ENCODE measurements around the gene RCAN2.

Gene RCAN2

DNA sequence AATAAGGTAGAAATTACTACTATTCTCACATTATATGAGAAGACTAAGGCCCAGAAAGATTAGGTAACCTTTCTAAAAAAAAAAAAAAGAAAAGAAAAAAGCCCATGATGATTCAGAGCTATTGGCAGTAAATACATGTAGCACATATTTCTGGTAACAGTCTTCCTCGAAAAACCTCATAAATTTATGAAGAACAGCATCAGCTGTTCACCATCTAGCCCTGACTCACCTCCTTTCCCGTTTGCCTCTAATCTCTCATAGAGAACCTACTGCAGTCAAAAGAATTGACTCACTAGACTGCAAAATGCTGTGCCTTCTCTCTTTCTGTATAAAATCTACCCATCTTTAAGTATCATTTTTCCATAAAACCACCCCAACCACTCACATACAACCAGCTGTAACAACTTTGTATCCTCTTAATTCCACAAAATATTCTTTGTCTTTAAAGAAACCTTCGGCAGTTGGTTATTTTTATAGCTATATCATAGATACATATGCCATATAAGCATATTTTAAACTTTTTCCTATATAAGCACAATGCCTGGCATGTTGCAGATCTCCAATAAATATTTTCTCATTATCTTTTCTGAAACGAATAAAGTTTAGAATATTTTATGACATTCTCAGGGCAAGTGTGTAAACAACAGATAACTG, 167.8 kb downstream of the RCAN2 start:
- Mint-ChIP-seq H3K27ac (no peak overlapping the region), H3K9me3 (no peaks in the 10 kb centered on the region), H3K27me3 (peaks cover 6% of the 10 kb centered on the region), H3K4me1 (no peaks in the 10 kb centered on the region), H3K36me3 (no peaks in the 10 kb centered on the region), H3K4me3 (no peak overlapping the region)

- H3K27me3 Mint-ChIP-seq: peaks cover 4% of the 10 kb centered on the region
- H3K9me3 Mint-ChIP-seq: no peaks in the 10 kb centered on the region
- H3K4me3 Mint-ChIP-seq: no peak overlapping the region
- H3K27ac Mint-ChIP-seq: no peak overlapping the region
- H3K4me1 Mint-ChIP-seq: no peaks in the 10 kb centered on the region
- H3K36me3 Mint-ChIP-seq: no peaks in the 10 kb centered on the region
Measured at GRCh38 chr6:46320505-46320904, 170.7 kb downstream of the RCAN2 start.

- H3K27me3 Mint-ChIP-seq: peaks cover 4% of the 10 kb centered on the region
- H3K27ac Mint-ChIP-seq: no peak overlapping the region
- no peaks in the 10 kb centered on the region for H3K9me3 Mint-ChIP-seq
- no peak overlapping the region for H3K4me3 Mint-ChIP-seq
- no peaks in the 10 kb centered on the region for H3K4me1 Mint-ChIP-seq
- H3K36me3 Mint-ChIP-seq: no peaks in the 10 kb centered on the region
Measured at GRCh38 chr6:46315589-46315988, 175.7 kb downstream of the RCAN2 start.

- no peaks in the 10 kb centered on the region for H3K9me3 Mint-ChIP-seq
- H3K4me3 Mint-ChIP-seq: no peak overlapping the region
- no peaks in the 10 kb centered on the region for H3K4me1 Mint-ChIP-seq
- peaks cover 7% of the 10 kb centered on the region for H3K27me3 Mint-ChIP-seq
- no peak overlapping the region for H3K27ac Mint-ChIP-seq
- H3K36me3 Mint-ChIP-seq: no peaks in the 10 kb centered on the region
Measured at GRCh38 chr6:46312654-46313053, 178.6 kb downstream of the RCAN2 start.

DNA sequence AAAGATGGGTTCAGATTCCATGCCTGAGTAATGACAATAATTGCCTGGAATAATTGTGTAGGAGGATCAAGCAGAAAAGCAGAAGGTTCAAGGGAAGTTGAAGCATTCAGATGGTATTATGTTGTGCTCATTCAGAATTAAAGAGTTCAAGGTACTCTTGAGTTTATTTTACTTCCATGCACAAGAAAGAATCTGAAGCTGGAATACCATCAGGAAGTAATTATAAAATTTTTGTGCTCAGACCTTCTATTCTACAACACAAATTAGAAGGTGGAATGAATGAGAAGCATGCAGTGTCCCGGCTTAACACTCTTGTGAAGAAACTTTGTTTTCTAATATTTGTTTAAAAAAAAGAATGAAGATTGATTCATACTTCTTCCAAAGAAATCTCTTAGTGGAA, 181.1 kb downstream of the RCAN2 start:
- Mint-ChIP-seq H3K4me3 (no peak overlapping the region), H3K27me3 (peaks cover 14% of the 10 kb centered on the region), H3K36me3 (no peaks in the 10 kb centered on the region), H3K9me3 (no peaks in the 10 kb centered on the region), H3K4me1 (no peaks in the 10 kb centered on the region), H3K27ac (no peak overlapping the region)

DNA sequence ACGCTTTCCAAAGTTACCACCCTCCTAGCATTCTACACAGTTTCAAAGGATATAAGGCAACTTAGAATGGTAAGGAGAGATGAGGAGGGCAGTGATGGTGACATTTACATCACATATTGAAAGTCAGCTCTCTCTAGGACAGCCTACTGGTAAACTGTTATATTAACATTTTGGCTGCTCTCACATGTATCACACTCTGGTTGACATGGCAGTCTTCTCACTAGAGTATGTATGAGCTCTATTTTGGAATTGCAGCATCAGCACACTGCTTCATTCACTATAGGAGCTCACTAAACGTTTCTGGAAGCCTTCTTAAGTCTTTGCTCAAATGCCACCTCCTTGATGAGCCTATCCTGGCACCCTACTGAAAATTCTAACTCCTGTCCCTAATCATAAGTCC, 184.8 kb downstream of the RCAN2 start:
- no peak overlapping the region for H3K27ac Mint-ChIP-seq
- no peaks in the 10 kb centered on the region for H3K4me1 Mint-ChIP-seq
- H3K36me3 Mint-ChIP-seq: peaks cover 2% of the 10 kb centered on the region
- peaks cover 21% of the 10 kb centered on the region for H3K27me3 Mint-ChIP-seq
- H3K4me3 Mint-ChIP-seq: no peak overlapping the region
- H3K9me3 Mint-ChIP-seq: no peaks in the 10 kb centered on the region

- H3K36me3 Mint-ChIP-seq: peaks cover 2% of the 10 kb centered on the region
- no peaks in the 10 kb centered on the region for H3K9me3 Mint-ChIP-seq
- no peak overlapping the region for H3K27ac Mint-ChIP-seq
- no peak overlapping the region for H3K4me3 Mint-ChIP-seq
- H3K4me1 Mint-ChIP-seq: no peaks in the 10 kb centered on the region
- peaks cover 23% of the 10 kb centered on the region for H3K27me3 Mint-ChIP-seq
Measured at GRCh38 chr6:46305833-46306232, 185.4 kb downstream of the RCAN2 start.

DNA sequence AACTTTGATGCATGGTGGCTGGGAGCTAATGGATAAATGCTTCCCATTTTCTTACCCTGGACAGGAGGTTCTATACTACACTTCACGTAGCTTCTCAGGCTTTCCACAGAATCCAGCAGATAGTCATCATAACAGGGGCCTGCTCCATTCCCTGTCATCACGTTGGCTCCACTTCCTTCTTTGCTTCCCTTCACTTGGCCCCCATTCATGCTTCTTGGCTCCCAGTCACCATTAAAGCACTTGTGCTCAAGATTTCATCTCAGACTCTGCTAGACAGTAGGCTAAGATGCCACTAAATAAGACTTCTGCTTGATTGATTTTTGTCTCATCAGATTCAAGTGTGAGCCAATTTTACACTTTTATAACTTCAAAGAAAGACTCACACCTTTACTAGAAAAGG, 186.0 kb downstream of the RCAN2 start:
- H3K4me3 Mint-ChIP-seq: no peak overlapping the region
- H3K9me3 Mint-ChIP-seq: no peaks in the 10 kb centered on the region
- H3K27ac Mint-ChIP-seq: no peak overlapping the region
- H3K4me1 Mint-ChIP-seq: no peaks in the 10 kb centered on the region
- peaks cover 22% of the 10 kb centered on the region for H3K27me3 Mint-ChIP-seq
- peaks cover 2% of the 10 kb centered on the region for H3K36me3 Mint-ChIP-seq

- Mint-ChIP-seq H3K36me3 (peaks cover 2% of the 10 kb centered on the region), H3K27ac (no peak overlapping the region), H3K4me1 (no peaks in the 10 kb centered on the region), H3K9me3 (no peaks in the 10 kb centered on the region), H3K4me3 (no peak overlapping the region), H3K27me3 (peaks cover 20% of the 10 kb centered on the region)
Measured at GRCh38 chr6:46302816-46303215, 188.4 kb downstream of the RCAN2 start.

DNA sequence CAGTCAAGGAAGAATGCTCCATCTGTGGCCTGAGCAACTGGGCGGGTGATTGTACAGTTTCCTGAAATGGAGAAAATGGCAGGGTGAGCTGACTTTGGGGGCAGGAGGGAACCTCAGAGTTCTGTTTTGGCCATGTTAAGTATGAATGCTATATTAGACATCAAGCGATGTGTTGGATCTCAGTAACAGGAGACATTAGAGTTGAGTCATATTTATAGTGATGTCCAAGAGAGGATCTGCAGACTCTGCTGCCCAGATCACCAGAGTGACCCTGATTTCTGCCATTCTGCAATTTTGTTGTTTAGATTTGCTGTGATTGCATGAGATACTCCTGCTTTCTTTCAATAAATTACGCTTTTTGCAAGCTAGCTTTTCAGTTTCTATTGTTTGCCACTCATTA, 189.1 kb downstream of the RCAN2 start:
- Mint-ChIP-seq H3K36me3 (peaks cover 2% of the 10 kb centered on the region), H3K4me3 (no peak overlapping the region), H3K27me3 (peaks cover 19% of the 10 kb centered on the region), H3K9me3 (no peaks in the 10 kb centered on the region), H3K4me1 (no peaks in the 10 kb centered on the region), H3K27ac (no peak overlapping the region)

GRCh38 chr6:46299253-46299652, 192.0 kb downstream of the RCAN2 start:
- peaks cover 2% of the 10 kb centered on the region for H3K36me3 Mint-ChIP-seq
- H3K4me3 Mint-ChIP-seq: no peak overlapping the region
- H3K9me3 Mint-ChIP-seq: no peaks in the 10 kb centered on the region
- peaks cover 15% of the 10 kb centered on the region for H3K27me3 Mint-ChIP-seq
- H3K4me1 Mint-ChIP-seq: no peaks in the 10 kb centered on the region
- H3K27ac Mint-ChIP-seq: no peak overlapping the region

DNA sequence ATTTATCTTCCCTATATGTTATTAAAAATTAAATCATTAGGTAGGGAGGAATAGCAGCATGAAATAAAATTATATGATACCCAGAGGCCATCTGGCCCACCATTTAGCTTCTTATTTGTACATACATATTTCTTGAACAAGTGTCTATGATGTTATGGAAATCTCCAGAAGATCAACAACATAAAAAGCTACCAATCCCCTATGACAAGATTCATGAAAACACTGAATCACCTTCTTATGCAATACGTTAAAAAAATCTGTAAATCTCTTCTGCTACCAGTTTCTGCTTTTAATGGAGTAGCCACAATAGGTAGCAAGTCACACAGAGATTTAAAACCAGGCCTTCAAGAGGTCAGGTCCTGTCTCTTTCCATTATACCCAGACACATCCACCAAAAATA, 194.7 kb downstream of the RCAN2 start:
- no peaks in the 10 kb centered on the region for H3K9me3 Mint-ChIP-seq

DNA sequence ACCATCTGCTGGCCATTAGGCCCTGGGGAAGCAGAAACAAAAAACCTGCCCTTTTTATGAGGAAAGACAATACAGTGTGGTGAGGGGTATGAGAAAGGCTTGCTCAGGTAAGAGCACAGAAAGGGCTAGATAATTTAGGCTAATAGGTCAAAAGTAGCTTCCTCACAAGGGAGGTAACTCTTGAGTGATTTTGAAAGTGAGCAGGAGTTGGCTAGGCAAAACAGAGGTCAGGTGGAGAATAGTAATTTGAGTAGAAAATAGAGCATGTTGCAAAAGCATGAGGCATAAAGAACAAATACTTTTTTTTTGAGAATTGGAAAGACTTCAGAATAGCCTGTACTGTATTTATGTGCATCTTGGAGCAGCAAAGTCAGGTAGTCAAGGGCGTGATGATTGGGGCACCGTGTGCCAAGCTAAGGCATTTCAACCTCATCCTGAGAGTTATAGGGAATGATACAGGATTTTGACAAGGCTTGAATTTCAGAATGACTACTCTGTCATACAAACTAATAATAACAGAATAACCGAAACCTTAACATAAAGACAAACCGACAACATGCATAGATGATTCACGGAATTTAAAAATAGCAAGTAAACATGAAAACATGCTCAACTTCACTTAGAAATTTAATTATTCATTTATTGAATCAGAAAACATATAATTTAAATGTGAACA, 197.5 kb downstream of the RCAN2 start:
- no peak overlapping the region for H3K27ac Mint-ChIP-seq

More for the DNA sequence above, 194.7 kb downstream of the RCAN2 start:
- Mint-ChIP-seq H3K36me3 (no peaks in the 10 kb centered on the region), H3K4me1 (no peaks in the 10 kb centered on the region), H3K27me3 (peaks cover 19% of the 10 kb centered on the region), H3K27ac (no peak overlapping the region), H3K4me3 (no peak overlapping the region)

GRCh38 chr6:46291880-46292279, 199.4 kb downstream of the RCAN2 start:
- no peaks in the 10 kb centered on the region for H3K4me1 Mint-ChIP-seq
- peaks cover 21% of the 10 kb centered on the region for H3K27me3 Mint-ChIP-seq
- H3K27ac Mint-ChIP-seq: no peak overlapping the region
- H3K36me3 Mint-ChIP-seq: no peaks in the 10 kb centered on the region
- no peak overlapping the region for H3K4me3 Mint-ChIP-seq
- H3K9me3 Mint-ChIP-seq: no peaks in the 10 kb centered on the region

More for the DNA sequence above, 197.5 kb downstream of the RCAN2 start:
- Mint-ChIP-seq H3K36me3 (no peaks in the 10 kb centered on the region), H3K4me1 (no peaks in the 10 kb centered on the region), H3K9me3 (no peaks in the 10 kb centered on the region), H3K4me3 (no peak overlapping the region), H3K27me3 (peaks cover 24% of the 10 kb centered on the region)

GRCh38 chr6:46291275-46291633, 200.0 kb downstream of the RCAN2 start:
- Mint-ChIP-seq H3K9me3 (no peaks in the 10 kb centered on the region), H3K27ac (no peak overlapping the region), H3K27me3 (peaks cover 20% of the 10 kb centered on the region), H3K4me1 (no peaks in the 10 kb centered on the region), H3K4me3 (no peak overlapping the region), H3K36me3 (no peaks in the 10 kb centered on the region)

DNA sequence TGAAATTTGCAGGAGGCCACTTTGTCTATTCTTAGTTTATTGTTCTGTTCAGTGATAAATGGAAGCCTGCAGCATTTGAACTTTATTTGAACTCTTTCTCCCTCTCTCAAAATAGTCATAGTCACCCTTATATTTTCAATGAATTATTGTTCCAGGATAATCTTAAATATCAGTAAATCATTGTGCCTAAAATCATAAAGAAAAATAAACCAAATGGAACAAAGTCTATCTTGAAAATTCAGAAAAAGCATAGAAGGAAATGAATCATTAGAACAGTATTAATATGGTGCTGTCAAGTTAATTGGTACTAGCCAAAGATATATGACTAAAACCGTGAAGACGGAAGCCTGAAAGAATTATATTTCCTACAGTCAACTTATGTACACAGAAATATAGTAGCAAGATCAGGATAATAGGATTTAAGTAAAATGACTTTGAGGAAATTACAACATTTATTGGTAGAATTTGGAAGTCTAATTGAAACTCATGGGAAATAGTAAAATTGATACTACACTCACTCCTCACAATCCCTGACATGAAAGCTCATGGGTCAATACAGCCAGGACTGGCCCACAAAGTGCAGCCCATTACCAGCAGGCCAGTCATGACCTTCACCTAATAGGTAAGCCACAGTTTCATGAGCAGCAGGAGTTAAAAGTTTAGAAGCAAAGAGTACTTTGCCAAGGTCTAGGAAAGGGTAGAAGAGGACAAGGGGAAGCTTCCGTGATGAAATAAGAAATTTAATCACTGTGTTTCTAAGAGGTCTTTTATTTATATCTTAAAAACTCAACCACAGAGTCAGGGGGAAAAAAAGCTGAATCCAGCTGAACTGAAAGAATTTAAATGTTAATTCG, 200.6 kb downstream of the RCAN2 start:
- Mint-ChIP-seq H3K36me3 (no peaks in the 10 kb centered on the region), H3K4me3 (no peak overlapping the region), H3K27me3 (peaks cover 20% of the 10 kb centered on the region), H3K9me3 (no peaks in the 10 kb centered on the region), H3K27ac (no peak overlapping the region), H3K4me1 (no peaks in the 10 kb centered on the region)

All from activated naive CD4-positive, alpha-beta T cell treated with anti-CD3 and anti-CD28 coated beads, Interleukin-2, amount 50 U/mL, for 24 hours (primary cell).